Measurements from ENCODE around the gene ANKRD16. TPM values are rescaled to one million over a fixed set of nuclear protein-coding genes. Genes with fewer than 3 reads are reported as not detected.
"Not testable (repeated sequence)": the region's sequence is repeated elsewhere in the genome, so short reads cannot be mapped to it uniquely, and the experiment has no call there.

ANKRD16 gene
- total and polyA plus RNA-seq, 7 experiments from 2014 or later, result 4.6 to 9.8 (median 7.0) TPM

DNA sequence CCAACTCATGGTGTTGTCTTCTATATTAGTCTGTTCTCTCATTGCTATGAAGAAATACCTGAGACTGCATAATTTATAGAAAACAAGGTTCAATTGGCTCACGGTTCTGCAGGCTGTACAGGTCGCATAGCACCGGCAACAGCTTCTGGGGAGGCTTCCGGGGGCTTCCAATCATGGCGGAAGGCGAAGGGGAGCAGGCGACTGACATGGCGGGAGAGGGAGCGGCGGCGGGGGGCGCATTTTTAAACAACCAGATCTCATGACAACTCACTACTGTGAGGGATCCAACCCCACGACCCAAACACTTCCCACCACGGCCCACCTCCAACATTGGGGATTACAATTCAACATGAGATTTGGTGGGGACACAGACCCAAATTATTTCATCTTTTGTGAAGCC, 47.7 kb downstream of the ANKRD16 start:
- no peak overlapping the region for H3K4me3 Mint-ChIP-seq

DNA sequence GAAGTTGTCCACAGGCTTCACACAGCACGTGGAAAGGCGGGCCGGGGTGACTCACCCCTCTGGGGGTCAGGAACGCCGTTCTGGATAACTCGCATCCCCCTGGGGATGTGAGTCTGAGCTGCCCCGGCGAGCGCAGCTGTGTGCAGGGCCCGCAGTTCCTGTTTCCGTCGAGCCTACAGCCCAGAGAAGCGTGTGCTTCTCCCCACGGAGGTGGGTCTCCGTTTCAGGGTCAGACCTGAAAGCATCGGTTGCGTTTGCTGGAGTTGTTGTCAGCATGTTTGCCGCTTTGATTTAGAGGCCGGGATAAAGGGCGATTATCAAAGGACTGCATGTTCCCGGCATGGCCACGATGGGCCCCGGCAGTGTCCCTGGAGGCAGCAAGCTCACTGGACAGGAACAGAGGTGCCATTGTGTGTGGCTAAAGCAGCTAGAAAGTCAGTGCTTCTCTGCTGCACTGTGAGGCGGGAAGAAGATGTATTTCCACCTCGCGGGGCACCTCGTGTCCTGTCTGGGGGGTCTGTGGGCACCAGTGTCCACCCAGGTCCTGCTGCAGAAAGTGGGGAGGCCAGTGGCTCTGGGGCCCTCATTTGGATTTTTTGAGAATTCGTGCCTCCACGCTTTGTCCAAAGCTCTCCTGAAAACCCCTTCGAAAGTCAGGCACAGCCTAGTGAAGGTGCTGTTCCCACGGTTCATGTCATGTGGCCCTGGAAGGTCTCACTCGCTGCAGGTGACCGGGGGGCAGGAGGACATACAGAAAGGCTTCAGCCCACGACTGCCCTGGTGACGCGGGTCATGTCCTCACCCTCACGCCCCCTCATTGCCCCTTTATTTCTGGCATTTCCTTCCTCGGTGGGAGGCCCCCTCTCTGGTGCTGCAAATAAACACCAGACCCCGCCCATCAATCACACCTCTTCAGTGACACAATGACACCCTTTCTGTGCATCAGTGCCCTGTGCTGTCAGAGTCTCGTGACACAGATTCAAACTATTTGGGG, 49.1 kb downstream of the ANKRD16 start:
- peaks cover 0 to 5% (median 0%) of the 10 kb centered on the region in 7 donors for H3K4me1 Mint-ChIP-seq
- no peaks in the 10 kb centered on the region for H3K9me3 Mint-ChIP-seq
- H3K4me1 ChIP-seq (ENCODE audit: control insufficient read depth in 2 of 2, insufficient read depth in 2 of 2, low read length in 2 of 2), result no peaks in the 10 kb centered on the region
- H3K9me3 ChIP-seq (ENCODE audit: control insufficient read depth in 2 of 3, low read length in 3 of 3), result no peaks in the 10 kb centered on the region
- ChIA-PET CTCF (no interaction called here), POLR2A (no interaction called here)
- no peaks in the 10 kb centered on the region for H3K27me3 ChIP-seq (ENCODE audit: control insufficient read depth in 2 of 2, insufficient read depth in 2 of 2, low read length in 2 of 2)
- no peak overlapping the region for H3K27ac ChIP-seq (ENCODE audit: low read depth, low read length)
- peaks cover 0 to 5% (median 0%) of the 10 kb centered on the region in 5 donors for H3K27me3 Mint-ChIP-seq
- no peak overlapping the region for H3K4me3 ChIP-seq (ENCODE audit: low read length)
- H3K27ac Mint-ChIP-seq, result no peak overlapping the region
- intact Hi-C loops (cut with micrococcal nuclease), result no loop called here
- no peaks in the 10 kb centered on the region for H3K36me3 ChIP-seq (ENCODE audit: control insufficient read depth in 2 of 3, insufficient read depth in 3 of 3, low read length in 3 of 3)
- no peak overlapping the region for H3K4me3 Mint-ChIP-seq
- ATAC-seq (peak; percentile 68), DNase-seq (no peak)
- no peaks in the 10 kb centered on the region for H3K36me3 Mint-ChIP-seq

More for the DNA sequence above, 47.7 kb downstream of the ANKRD16 start:
- H3K27ac Mint-ChIP-seq, result no peak overlapping the region
- peaks cover 0 to 5% (median 0%) of the 10 kb centered on the region in 5 donors for H3K27me3 Mint-ChIP-seq
- H3K4me3 ChIP-seq (ENCODE audit: low read length), result no peak overlapping the region
- no peaks in the 10 kb centered on the region for H3K36me3 ChIP-seq (ENCODE audit: control insufficient read depth in 2 of 3, insufficient read depth in 3 of 3, low read length in 3 of 3)
- H3K9me3 Mint-ChIP-seq, result no peaks in the 10 kb centered on the region
- H3K4me1 Mint-ChIP-seq, result peaks cover 0 to 10% (median 0%) of the 10 kb centered on the region in 7 donors
- no peak overlapping the region for H3K27ac ChIP-seq (ENCODE audit: low read depth, low read length)
- no peaks in the 10 kb centered on the region for H3K36me3 Mint-ChIP-seq
- H3K9me3 ChIP-seq (ENCODE audit: control insufficient read depth in 2 of 3, low read length in 3 of 3), result no peaks in the 10 kb centered on the region
- DNase-seq (no peak), ATAC-seq (no peak)
- H3K4me1 ChIP-seq (ENCODE audit: control insufficient read depth in 2 of 2, insufficient read depth in 2 of 2, low read length in 2 of 2), result no peaks in the 10 kb centered on the region
- H3K27me3 ChIP-seq (ENCODE audit: control insufficient read depth in 2 of 2, insufficient read depth in 2 of 2, low read length in 2 of 2), result no peaks in the 10 kb centered on the region
- POLR2A ChIA-PET, result no interaction called here
- intact Hi-C loops (cut with micrococcal nuclease), result no loop called here
- CTCF ChIA-PET, result no interaction called here

DNA sequence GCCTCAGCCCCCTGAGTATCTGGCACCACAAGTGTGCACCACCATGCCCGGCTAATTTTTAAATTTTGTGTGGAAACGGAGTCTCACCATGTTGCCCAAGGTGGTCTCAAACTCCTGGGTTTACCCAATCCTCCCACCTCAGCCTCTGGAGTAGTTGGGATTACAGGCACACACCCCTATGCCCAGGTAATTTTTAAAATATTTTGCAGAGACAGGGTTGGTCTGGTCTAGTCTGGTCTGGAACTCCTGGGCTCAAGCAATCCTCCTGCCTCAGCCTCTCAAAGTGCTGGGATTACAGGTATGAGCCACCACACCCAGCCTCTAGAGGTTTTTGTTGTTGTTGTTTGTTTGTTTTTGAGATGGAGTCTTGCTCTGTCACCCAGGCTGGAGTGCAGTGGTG, 53.5 kb downstream of the ANKRD16 start:
- H3K36me3 ChIP-seq (ENCODE audit: control insufficient read depth in 2 of 3, insufficient read depth in 3 of 3, low read length in 3 of 3); H3K27ac ChIP-seq (ENCODE audit: low read depth, low read length); H3K4me3 ChIP-seq (ENCODE audit: low read length); POLR2A ChIA-PET; H3K27ac Mint-ChIP-seq; H3K36me3 Mint-ChIP-seq; DNase-seq; H3K27me3 ChIP-seq (ENCODE audit: control insufficient read depth in 2 of 2, insufficient read depth in 2 of 2, low read length in 2 of 2); ATAC-seq; H3K9me3 ChIP-seq (ENCODE audit: control insufficient read depth in 2 of 3, low read length in 3 of 3); H3K4me1 Mint-ChIP-seq; intact Hi-C loops (cut with micrococcal nuclease); H3K27me3 Mint-ChIP-seq; H3K9me3 Mint-ChIP-seq; H3K4me1 ChIP-seq (ENCODE audit: control insufficient read depth in 2 of 2, insufficient read depth in 2 of 2, low read length in 2 of 2); H3K4me3 Mint-ChIP-seq: not testable (repeated sequence)
- CTCF ChIA-PET, result interaction anchor here (0.7 kb wide), 1 partner anchor 152 kb away, joined by 3 read pairs; no protein-coding TSS in a partner anchor

DNA sequence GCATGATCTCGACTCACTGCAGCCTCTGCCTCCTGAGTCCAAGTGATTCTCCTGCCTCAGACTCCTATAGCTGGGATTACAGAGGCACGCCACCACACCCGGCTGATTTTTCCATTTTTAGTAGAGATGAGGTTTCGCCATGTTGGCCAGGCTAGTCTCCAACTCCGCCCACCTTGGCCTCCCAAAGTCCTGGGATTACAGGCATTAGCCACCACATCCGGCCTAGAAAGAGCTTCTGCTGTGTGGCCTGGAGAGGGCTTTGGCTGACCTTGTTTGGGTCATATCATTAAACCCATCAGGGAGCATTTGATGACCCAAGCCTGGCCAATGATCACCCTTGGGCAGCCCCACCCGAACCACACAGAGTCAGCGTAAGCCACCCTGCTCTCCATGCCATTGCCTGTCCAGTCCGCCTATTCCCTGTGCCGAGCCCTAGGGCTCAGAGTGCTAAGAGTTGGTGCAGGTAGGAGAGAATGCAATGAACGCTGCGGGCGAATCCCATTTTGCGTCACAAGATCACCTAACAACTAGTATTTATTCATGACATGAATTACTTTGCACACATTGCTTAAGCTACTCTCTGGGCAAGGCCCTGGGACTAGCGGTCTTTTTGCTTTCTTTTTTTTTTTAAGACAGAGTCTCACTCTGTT, 54.1 kb downstream of the ANKRD16 start:
- Mint-ChIP-seq H3K4me3 (no peak overlapping the region), H3K27ac (peak overlapping the region in 1 of 9 donors; percentile 9), H3K4me1 (no peaks in the 10 kb centered on the region), H3K27me3 (peaks cover 0 to 5% (median 0%) of the 10 kb centered on the region in 5 donors), H3K36me3 (no peaks in the 10 kb centered on the region), H3K9me3 (no peaks in the 10 kb centered on the region)
- H3K36me3 ChIP-seq (ENCODE audit: control insufficient read depth in 2 of 3, insufficient read depth in 3 of 3, low read length in 3 of 3), result no peaks in the 10 kb centered on the region
- ChIA-PET POLR2A (no interaction called here), CTCF (no interaction called here)
- intact Hi-C loops (cut with micrococcal nuclease), result no loop called here
- ATAC-seq, result no peak
- H3K4me3 ChIP-seq (ENCODE audit: low read length), result no peak overlapping the region
- no peak overlapping the region for H3K27ac ChIP-seq (ENCODE audit: low read depth, low read length)
- H3K9me3 ChIP-seq (ENCODE audit: control insufficient read depth in 2 of 3, low read length in 3 of 3), result no peaks in the 10 kb centered on the region
- no peaks in the 10 kb centered on the region for H3K4me1 ChIP-seq (ENCODE audit: control insufficient read depth in 2 of 2, insufficient read depth in 2 of 2, low read length in 2 of 2)
- DNase-seq, result no peak
- H3K27me3 ChIP-seq (ENCODE audit: control insufficient read depth in 2 of 2, insufficient read depth in 2 of 2, low read length in 2 of 2), result no peaks in the 10 kb centered on the region

DNA sequence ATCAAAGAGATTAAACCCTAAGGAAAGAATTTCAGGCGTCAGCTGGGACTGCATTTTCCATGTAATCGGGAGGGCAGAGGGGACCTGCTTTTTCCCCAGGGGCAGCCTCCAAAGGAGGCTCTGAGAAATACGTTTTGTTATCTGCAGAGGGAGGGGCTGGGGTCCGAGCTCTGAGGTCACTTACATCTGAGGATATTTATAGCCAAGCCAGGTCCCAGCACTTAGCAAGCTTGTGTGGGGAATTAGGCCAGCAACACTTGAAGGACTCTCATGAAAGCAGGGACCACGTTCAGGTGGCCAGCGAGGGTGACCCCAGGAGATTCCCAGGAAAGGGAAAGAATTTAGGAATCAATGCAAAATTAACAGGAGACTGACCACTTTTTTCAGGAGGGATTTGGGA, 55.9 kb downstream of the ANKRD16 start:
- Histone ChIP-seq H3K4me3 (ENCODE audit: low read length) (no peak overlapping the region), H3K27me3 (ENCODE audit: control insufficient read depth in 2 of 2, insufficient read depth in 2 of 2, low read length in 2 of 2) (no peaks in the 10 kb centered on the region), H3K36me3 (ENCODE audit: control insufficient read depth in 2 of 3, insufficient read depth in 3 of 3, low read length in 3 of 3) (no peaks in the 10 kb centered on the region), H3K4me1 (ENCODE audit: control insufficient read depth in 2 of 2, insufficient read depth in 2 of 2, low read length in 2 of 2) (no peaks in the 10 kb centered on the region), H3K27ac (ENCODE audit: low read depth, low read length) (no peak overlapping the region), H3K9me3 (ENCODE audit: control insufficient read depth in 2 of 3, low read length in 3 of 3) (no peaks in the 10 kb centered on the region)
- H3K27me3 Mint-ChIP-seq, result peaks cover 0 to 2% (median 0%) of the 10 kb centered on the region in 5 donors
- POLR2A ChIA-PET, result no interaction called here
- no peak overlapping the region for H3K27ac Mint-ChIP-seq
- no peaks in the 10 kb centered on the region for H3K4me1 Mint-ChIP-seq
- DNase-seq (no peak), ATAC-seq (no peak)
- H3K9me3 Mint-ChIP-seq, result no peaks in the 10 kb centered on the region
- H3K4me3 Mint-ChIP-seq, result no peak overlapping the region
- no peaks in the 10 kb centered on the region for H3K36me3 Mint-ChIP-seq
- intact Hi-C loops (cut with micrococcal nuclease), result no loop called here
- CTCF ChIA-PET, result no interaction called here

DNA sequence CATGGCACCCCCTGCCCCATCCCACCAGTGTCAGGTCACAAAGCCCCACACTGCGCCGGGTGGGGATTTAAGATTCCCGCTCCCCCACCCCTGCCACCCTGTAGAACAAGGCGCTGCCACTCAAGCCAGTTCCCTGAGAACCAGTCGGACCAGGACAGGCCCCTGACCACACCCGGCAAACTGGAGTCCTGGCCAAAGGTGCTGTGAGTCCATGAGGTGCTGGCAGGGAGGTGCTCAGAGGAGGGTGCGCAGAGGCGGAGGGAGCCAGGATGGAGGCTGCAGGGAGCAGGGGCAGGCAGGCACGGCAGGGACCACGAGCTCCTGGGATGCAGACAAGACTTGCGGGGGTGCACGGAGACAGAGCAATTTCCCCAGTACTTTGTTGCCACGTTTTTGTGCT, 56.7 kb downstream of the ANKRD16 start:
- intact Hi-C loops (cut with micrococcal nuclease), result no loop called here
- no peak overlapping the region for H3K4me3 ChIP-seq (ENCODE audit: low read length)
- Mint-ChIP-seq H3K27me3 (peaks cover 0 to 2% (median 0%) of the 10 kb centered on the region in 5 donors), H3K36me3 (no peaks in the 10 kb centered on the region), H3K27ac (no peak overlapping the region), H3K9me3 (no peaks in the 10 kb centered on the region), H3K4me3 (no peak overlapping the region), H3K4me1 (no peaks in the 10 kb centered on the region)
- H3K27me3 ChIP-seq (ENCODE audit: control insufficient read depth in 2 of 2, insufficient read depth in 2 of 2, low read length in 2 of 2), result no peaks in the 10 kb centered on the region
- no peaks in the 10 kb centered on the region for H3K4me1 ChIP-seq (ENCODE audit: control insufficient read depth in 2 of 2, insufficient read depth in 2 of 2, low read length in 2 of 2)
- H3K9me3 ChIP-seq (ENCODE audit: control insufficient read depth in 2 of 3, low read length in 3 of 3), result no peaks in the 10 kb centered on the region
- ChIA-PET CTCF (no interaction called here), POLR2A (no interaction called here)
- no peak for DNase-seq
- H3K36me3 ChIP-seq (ENCODE audit: control insufficient read depth in 2 of 3, insufficient read depth in 3 of 3, low read length in 3 of 3), result no peaks in the 10 kb centered on the region
- no peak overlapping the region for H3K27ac ChIP-seq (ENCODE audit: low read depth, low read length)
- ATAC-seq, result no peak

- ATAC-seq, result no peak
- H3K27me3 Mint-ChIP-seq, result peaks cover 0 to 2% (median 0%) of the 10 kb centered on the region in 5 donors
- intact Hi-C loops (cut with micrococcal nuclease), result no loop called here
- H3K36me3 Mint-ChIP-seq, result no peaks in the 10 kb centered on the region
- H3K4me3 ChIP-seq (ENCODE audit: low read length), result no peak overlapping the region
- H3K36me3 ChIP-seq (ENCODE audit: control insufficient read depth in 2 of 3, insufficient read depth in 3 of 3, low read length in 3 of 3), result no peaks in the 10 kb centered on the region
- no peaks in the 10 kb centered on the region for H3K4me1 Mint-ChIP-seq
- ChIA-PET POLR2A (no interaction called here), CTCF (no interaction called here)
- H3K4me1 ChIP-seq (ENCODE audit: control insufficient read depth in 2 of 2, insufficient read depth in 2 of 2, low read length in 2 of 2), result no peaks in the 10 kb centered on the region
- no peak for DNase-seq
- no peaks in the 10 kb centered on the region for H3K9me3 Mint-ChIP-seq
- H3K9me3 ChIP-seq (ENCODE audit: control insufficient read depth in 2 of 3, low read length in 3 of 3), result no peaks in the 10 kb centered on the region
- no peak overlapping the region for H3K27ac ChIP-seq (ENCODE audit: low read depth, low read length)
- no peaks in the 10 kb centered on the region for H3K27me3 ChIP-seq (ENCODE audit: control insufficient read depth in 2 of 2, insufficient read depth in 2 of 2, low read length in 2 of 2)
- no peak overlapping the region for H3K27ac Mint-ChIP-seq
- H3K4me3 Mint-ChIP-seq, result no peak overlapping the region
These were observed 58.3 kb downstream of the ANKRD16 start for GRCh38 chr10:5831446-5831782.

All from naive thymus-derived CD4-positive, alpha-beta T cell (primary cell).